PC-3 (cell line): Measurements from ENCODE around the gene SH3RF2. TPM values are rescaled to one million over a fixed set of nuclear protein-coding genes. Genes with fewer than 3 reads are reported as not detected.
"Not testable (repeated sequence)": the region's sequence is repeated elsewhere in the genome, so short reads cannot be mapped to it uniquely, and the experiment has no call there.

ENCODE experiments used
- ATAC-seq: fragments of 200-7000 bp; cut with Tn5 transposase; 2 replicates; pipeline ENCODE4 v1.9.1; 2020; ENCODE audit warnings: mild to moderate bottlenecking, moderate library complexity
- BruUV-seq: library from RNA; stranded (reverse); fragments of 400-500 nt; replicated peaks from 2 replicates; lab custom pipeline; 2021; lab: Mats Ljungman, UMichigan
- CTCF ChIA-PET: fragments of 300-600 bp; sonication (Branson Sonifier 250); formaldehyde crosslinking; loops from one replicate; lab custom pipeline; 2022; ENCODE audit warnings: antibody characterized with exemption; lab: Charles Lee
- POLR2A ChIA-PET: fragments of 300-600 bp; sonication (Branson Sonifier 250); formaldehyde crosslinking; loops from one replicate; lab custom pipeline; 2022; ENCODE audit warnings: antibody characterized with exemption; ENCODE audit not compliant: unreplicated experiment; lab: Charles Lee
- DNase-seq: peaks from one replicate; pipeline ENCODE4 v3.0.0-alpha.2; 2015
- H2AFZ ChIP-seq: fragments of 300-600 bp; sonication (generic); 2 replicates; pipeline ENCODE4 v1.6.0; 2016; ENCODE audit warnings: antibody characterized with exemption, low read length
- H3F3A ChIP-seq: fragments of 300-600 bp; sonication (generic); one replicate; pipeline ENCODE4 v1.6.0; 2017; ENCODE audit warnings: antibody characterized with exemption, low read length, control low read depth, mild to moderate bottlenecking; ENCODE audit not compliant: unreplicated experiment
- H3K27ac ChIP-seq: fragments of 300-600 bp; sonication (generic); 2 replicates; pipeline ENCODE4 v1.5.1; 2016; ENCODE audit warnings: mild to moderate bottlenecking, low read length
- H3K27me3 ChIP-seq: fragments of 300-600 bp; sonication (generic); 2 replicates; pipeline ENCODE4 v1.6.1; 2016; ENCODE audit warnings: low read length, mixed read lengths
- H3K36me3 ChIP-seq: fragments of 300-600 bp; sonication (generic); 2 replicates; pipeline ENCODE4 v1.6.1; 2016; ENCODE audit warnings: low read depth, mixed run types, low read length, mixed read lengths
- H3K4me1 ChIP-seq: fragments of 300-600 bp; sonication (generic); 2 replicates; pipeline ENCODE4 v1.5.1; 2016; ENCODE audit warnings: low read length; ENCODE audit not compliant: insufficient read depth
- H3K4me2 ChIP-seq: fragments of 300-600 bp; sonication (generic); 2 replicates; pipeline ENCODE4 v1.6.0; 2016; ENCODE audit warnings: low read length
- H3K4me3 ChIP-seq: fragments of 300-600 bp; sonication (generic); 2 replicates; pipeline ENCODE4 v1.5.1; 2016; ENCODE audit warnings: mild to moderate bottlenecking, low read length, mixed read lengths
- H3K79me2 ChIP-seq: fragments of 300-600 bp; sonication (generic); 2 replicates; pipeline ENCODE4 v1.6.1; 2017; ENCODE audit warnings: low read length, mixed read lengths
- H3K9ac ChIP-seq: fragments of 300-600 bp; sonication (generic); 2 replicates; pipeline ENCODE4 v1.6.0; 2016; ENCODE audit warnings: mild to moderate bottlenecking, low read length
- H3K9me2 ChIP-seq: fragments of 300-600 bp; sonication (generic); replicated peaks from 2 replicates; pipeline ENCODE4 v1.6.1; 2016; ENCODE audit warnings: mixed run types, low read length, mixed read lengths
- H3K9me3 ChIP-seq: fragments of 300-600 bp; sonication (generic); 2 replicates; pipeline ENCODE4 v1.6.1; 2016; ENCODE audit warnings: low read length, mixed read lengths
- H4K20me1 ChIP-seq: fragments of 300-600 bp; sonication (generic); 2 replicates; pipeline ENCODE4 v1.6.1; 2016; ENCODE audit warnings: low read length, mixed read lengths
- CTCF ChIP-seq: fragments of 300-600 bp; sonication (generic); conservative IDR thresholded peaks from 2 replicates; pipeline ENCODE4 v1.5.1; 2017; ENCODE audit warnings: antibody characterized with exemption, low read depth, mild to moderate bottlenecking, low read length
- EZH2 ChIP-seq: fragments of 300-600 bp; sonication (generic); IDR thresholded peaks from one replicate; pipeline ENCODE4 v1.6.1; 2017; ENCODE audit warnings: antibody characterized with exemption, mild to moderate bottlenecking, low read length; ENCODE audit not compliant: unreplicated experiment
- EZH2phosphoT487 ChIP-seq: fragments of 300-600 bp; sonication (generic); IDR thresholded peaks from 2 replicates; pipeline ENCODE4 v1.6.1; 2018; ENCODE audit warnings: mild to moderate bottlenecking, antibody characterized with exemption, low read length, borderline replicate concordance
- intact Hi-C: fragments of 100-400 bp; cut with micrococcal nuclease; formaldehyde crosslinking; loops from 2 replicates; pipeline ENCODE4 v1.9.0; 2023
- total RNA-seq: library from RNA; depleted of rRNA; stranded (reverse); fragments of >200 nt; gene quantifications from 2 replicates; pipeline ENCODE4 v1.2.3, GENCODE V29; 2014

Gene SH3RF2
- total RNA-seq, 1 experiment from 2014 or later: 5.9 TPM

- no peaks in the 10 kb centered on the region for H3K79me2 ChIP-seq
- no TSS peak for BruUV-seq
Measured at GRCh38 chr5:145960166-145960565, 23.8 kb downstream of the SH3RF2 start.

GRCh38 chr5:145960848-145961600 is 24.6 kb downstream of the SH3RF2 start:
- Histone ChIP-seq H3K9me2 (no peaks in the 10 kb centered on the region), H3K9me3 (no peaks in the 10 kb centered on the region), H3K4me2 (no peak overlapping the region), H3K27ac (no peak overlapping the region), H3K4me1 (no peaks in the 10 kb centered on the region), H3K9ac (no peak overlapping the region), H3K36me3 (no peaks in the 10 kb centered on the region), H3K4me3 (no peak overlapping the region), H3K79me2 (no peaks in the 10 kb centered on the region), H3F3A (no peaks in the 10 kb centered on the region), H3K27me3 (no peaks in the 10 kb centered on the region), H2AFZ (no peak overlapping the region), H4K20me1 (no peaks in the 10 kb centered on the region)
- TF ChIP-seq EZH2phosphoT487 (no peak), CTCF (no peak), EZH2 (no peak)
- CTCF ChIA-PET: no interaction called here
- intact Hi-C loops: loop anchor here (10.0 kb wide), 1 partner anchor 484 kb away; the partner anchor contains the start of gene TCERG1
- DNase-seq (no peak), ATAC-seq (no peak)
- no TSS peak for BruUV-seq
- POLR2A ChIA-PET: interaction anchor here (0.7 kb wide), 1 partner anchor 47 kb away, joined by 4 read pairs; no protein-coding TSS in a partner anchor

More at GRCh38 chr5:145960166-145960565, 23.8 kb downstream of the SH3RF2 start:
- no peaks in the 10 kb centered on the region for H3K36me3 ChIP-seq
- POLR2A ChIA-PET: no interaction called here
- H3K9me3 ChIP-seq: no peaks in the 10 kb centered on the region
- H3F3A ChIP-seq: no peaks in the 10 kb centered on the region
- no peak overlapping the region for H3K4me3 ChIP-seq
- H3K4me1 ChIP-seq: no peaks in the 10 kb centered on the region
- H3K27ac ChIP-seq: no peak overlapping the region
- TF ChIP-seq CTCF: no peak
- TF ChIP-seq EZH2: no peak
- TF ChIP-seq EZH2phosphoT487: no peak
- no peaks in the 10 kb centered on the region for H3K27me3 ChIP-seq
- no peaks in the 10 kb centered on the region for H3K9me2 ChIP-seq
- no peak overlapping the region for H2AFZ ChIP-seq
- intact Hi-C loops: loop anchor here (10.0 kb wide), 1 partner anchor 485 kb away; the partner anchor contains the start of gene TCERG1
- no peaks in the 10 kb centered on the region for H4K20me1 ChIP-seq
- no peak overlapping the region for H3K9ac ChIP-seq
- H3K4me2 ChIP-seq: no peak overlapping the region
- CTCF ChIA-PET: no interaction called here
- no peak for DNase-seq
- ATAC-seq: no peak

GRCh38 chr5:145962001-145962400 is 25.6 kb downstream of the SH3RF2 start:
- H4K20me1 ChIP-seq: no peaks in the 10 kb centered on the region
- no peaks in the 10 kb centered on the region for H3K36me3 ChIP-seq
- H3K9me3 ChIP-seq: no peaks in the 10 kb centered on the region
- no peak overlapping the region for H3K4me2 ChIP-seq
- intact Hi-C loops: loop anchor here (10.0 kb wide), 1 partner anchor 483 kb away; the partner anchor contains the start of gene TCERG1
- H3K9ac ChIP-seq: no peak overlapping the region
- ChIA-PET CTCF (no interaction called here), POLR2A (no interaction called here)
- H3K4me1 ChIP-seq: no peaks in the 10 kb centered on the region
- ATAC-seq (no peak), DNase-seq (no peak)
- H3F3A ChIP-seq: no peaks in the 10 kb centered on the region
- no peak overlapping the region for H2AFZ ChIP-seq
- no peak overlapping the region for H3K27ac ChIP-seq
- H3K9me2 ChIP-seq: no peaks in the 10 kb centered on the region
- H3K79me2 ChIP-seq: no peaks in the 10 kb centered on the region
- no TSS peak for BruUV-seq
- no peaks in the 10 kb centered on the region for H3K27me3 ChIP-seq
- TF ChIP-seq EZH2: no peak
- H3K4me3 ChIP-seq: no peak overlapping the region

- DNase-seq, H3K9ac ChIP-seq, H3K36me3 ChIP-seq, H3K9me2 ChIP-seq, H3K27ac ChIP-seq, H3K4me2 ChIP-seq, H3K4me3 ChIP-seq, BruUV-seq, CTCF ChIA-PET, H3K4me1 ChIP-seq, H3K27me3 ChIP-seq, H3K79me2 ChIP-seq, H4K20me1 ChIP-seq, H2AFZ ChIP-seq, POLR2A ChIA-PET, H3K9me3 ChIP-seq, ATAC-seq, H3F3A ChIP-seq: not testable (repeated sequence)
- intact Hi-C loops: loop anchor here (10.0 kb wide), 1 partner anchor 481 kb away; the partner anchor contains the start of gene TCERG1
Measured at GRCh38 chr5:145964008-145964407, 27.6 kb downstream of the SH3RF2 start.
